ENCODE data around the gene MTAP.

DNA sequence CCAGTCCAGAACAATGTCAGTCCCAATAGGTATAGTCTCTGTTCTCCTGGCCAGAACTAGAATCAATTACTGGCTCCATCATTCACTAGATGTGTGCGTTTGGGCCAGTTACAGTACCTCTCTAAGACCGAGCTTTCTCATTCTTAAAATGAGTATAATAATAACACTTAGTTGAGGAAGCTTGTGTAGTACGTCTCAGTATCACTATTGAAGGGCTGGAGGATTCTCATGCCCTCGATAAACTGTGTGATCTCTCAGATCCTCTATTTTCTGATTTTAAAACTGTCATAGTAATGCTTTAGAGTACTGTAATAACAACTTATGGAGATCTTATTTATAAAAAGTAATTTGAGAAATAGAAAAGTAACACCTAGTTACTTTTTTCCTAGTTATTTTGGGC, 141.0 kb downstream of the MTAP start:
- TF ChIP-seq CTCF (IDR thresholded peaks at IDR 0.05; ENCODE audit: low read depth, low read length, poor library complexity, severe bottlenecking) (no peak), EZH2phosphoT487 (IDR thresholded peaks at IDR 0.05; ENCODE audit: borderline replicate concordance, low read length) (no peak)

All from DOHH2 (cell line).